Fibroblast of skin of left quadriceps (primary cell): ENCODE measurements around the gene COL4A3.
A peak's percentile ranks its signal among the peaks of the same experiment; 100 is the strongest.

ENCODE experiments used
- DNase-seq, 2 experiments: peaks; one replicate each; pipeline ENCODE4 v3.0.0-alpha.2; 2013; ENCODE audit warnings: low read depth in 2 of 2

COL4A3 gene

DNA sequence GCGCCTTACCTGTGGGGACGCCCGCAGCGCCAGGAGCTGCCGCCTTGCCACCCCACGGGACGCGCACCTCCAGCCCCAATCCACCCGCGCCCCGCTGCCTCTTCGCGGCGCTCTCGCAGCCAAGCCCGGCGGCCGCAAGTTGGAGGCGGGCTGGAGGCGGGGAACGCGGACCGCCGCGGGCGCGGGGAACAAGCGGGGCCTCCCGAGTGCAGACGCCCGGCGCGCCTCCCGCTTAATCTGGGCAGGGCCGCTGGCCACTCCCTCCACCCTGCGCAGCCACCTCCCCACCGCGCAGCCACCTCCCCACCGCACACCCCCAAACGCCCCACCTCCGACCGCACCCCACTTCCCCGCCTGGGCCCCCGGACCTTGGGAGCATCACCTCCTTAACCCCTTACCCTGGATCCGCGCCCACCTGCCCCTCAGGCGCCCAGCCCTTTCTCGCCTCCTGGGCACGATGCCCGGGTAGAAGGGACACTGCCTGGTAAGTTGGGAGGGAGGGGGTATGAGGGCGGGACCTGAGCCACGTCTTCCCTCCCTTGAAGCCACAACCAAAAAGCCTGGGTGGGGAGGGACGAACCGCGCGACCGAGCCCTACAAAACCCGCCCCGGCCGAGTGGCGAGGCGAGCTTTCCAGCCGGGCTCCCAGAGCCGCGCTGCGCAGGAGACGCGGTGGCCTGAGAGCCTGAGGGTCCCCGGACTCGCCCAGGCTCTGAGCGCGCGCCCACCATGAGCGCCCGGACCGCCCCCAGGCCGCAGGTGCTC is at the start of gene COL4A3, which contains the start of gene COL4A4:
COL4A3 (plus strand) TSS at position 627 of the 765 bp plus-strand sequence; CDS start at position 730, 103 bp downstream.
COL4A4 (minus strand) TSS at position 208 of the 765 bp plus-strand sequence. CDS start 16,722 bp downstream, outside the sequence.
- DNase-seq: no peak

- DNase-seq: peak; percentile 60 to 64
These were observed 48.7 kb upstream of the COL4A3 start for GRCh38 chr2:227115761-227116160.

DNA sequence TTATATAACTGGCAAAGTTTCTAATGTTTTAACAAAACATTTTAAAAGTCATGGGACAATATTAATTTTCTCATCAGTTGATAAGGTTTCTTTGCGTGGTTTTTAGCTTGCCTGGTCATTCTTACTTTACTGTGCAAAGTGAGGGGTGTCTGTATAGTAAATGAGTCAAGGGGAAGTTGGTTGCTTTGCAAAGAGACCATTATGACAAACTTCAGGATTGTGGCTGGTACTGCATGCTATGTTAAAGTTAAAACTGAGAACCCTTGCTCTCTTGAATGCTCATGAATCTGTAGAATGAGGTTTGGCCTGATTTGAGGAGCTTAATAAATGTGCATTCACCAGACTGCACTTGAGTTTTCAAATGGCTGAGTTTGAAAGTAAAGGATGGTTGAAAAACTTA is 47.4 kb upstream of the COL4A3 start:
- no peak for DNase-seq

DNA sequence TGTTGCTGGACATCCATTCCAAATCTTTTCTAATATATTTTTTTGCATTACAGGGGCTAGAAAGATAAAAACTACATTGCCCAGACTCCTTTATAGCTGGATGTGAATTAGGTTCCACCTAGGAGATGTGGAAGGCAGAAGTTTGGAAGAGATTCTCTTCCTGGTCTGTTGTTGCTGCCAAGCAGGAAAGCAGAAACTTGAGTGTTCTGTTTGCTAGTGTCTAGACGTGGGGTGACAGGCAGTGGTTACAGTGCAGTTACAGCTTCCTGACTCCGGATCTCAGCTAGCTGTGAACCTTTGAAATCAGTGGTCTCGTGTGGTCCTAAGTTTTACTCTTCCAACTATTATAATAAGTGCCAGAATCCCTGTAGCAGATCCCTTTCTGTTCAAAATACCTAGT is 46.6 kb upstream of the COL4A3 start:
- DNase-seq: no peak

GRCh38 chr2:227118353-227118752 is 46.1 kb upstream of the COL4A3 start:
- DNase-seq: no peak

DNA sequence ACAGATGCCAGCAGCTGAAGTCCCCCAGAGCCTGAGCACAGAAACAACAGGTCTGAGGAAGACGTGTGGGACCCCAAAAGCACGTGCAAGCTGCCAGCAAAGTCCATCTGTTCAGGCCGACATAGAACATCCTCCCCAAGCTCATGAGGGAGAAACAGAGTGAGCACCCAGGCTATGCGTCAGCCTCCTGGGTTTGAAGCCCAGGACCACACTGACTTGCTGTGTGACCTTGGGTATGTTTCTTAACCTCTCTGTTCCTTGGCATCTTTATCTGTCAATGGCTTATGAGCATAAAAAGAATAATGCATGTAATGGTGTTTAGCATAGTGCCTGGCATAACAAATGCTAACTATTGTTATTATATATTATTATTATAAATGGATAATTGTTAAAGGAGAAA is 40.7 kb upstream of the COL4A3 start:
- DNase-seq: no peak

DNA sequence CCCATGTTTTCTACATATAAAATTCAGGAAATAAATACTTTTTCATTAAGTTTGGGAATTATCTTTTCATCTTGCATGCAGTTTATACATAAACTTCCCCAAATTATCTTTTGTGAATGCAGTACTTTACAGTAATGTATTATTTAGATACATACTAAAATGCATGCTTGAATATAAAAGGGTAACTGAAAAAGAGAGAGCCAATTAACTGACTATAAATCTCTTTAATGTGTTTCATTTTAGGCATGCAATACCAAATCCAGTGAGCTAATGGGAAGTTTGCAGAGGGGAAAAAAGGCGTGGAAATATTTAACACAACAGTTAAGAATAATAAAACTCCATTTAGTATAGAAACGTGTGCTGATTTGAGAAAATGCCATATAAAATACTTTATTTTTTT is 39.6 kb upstream of the COL4A3 start:
- DNase-seq: no peak

GRCh38 chr2:227125506-227125905 is 38.9 kb upstream of the COL4A3 start:
- DNase-seq: no peak

DNA sequence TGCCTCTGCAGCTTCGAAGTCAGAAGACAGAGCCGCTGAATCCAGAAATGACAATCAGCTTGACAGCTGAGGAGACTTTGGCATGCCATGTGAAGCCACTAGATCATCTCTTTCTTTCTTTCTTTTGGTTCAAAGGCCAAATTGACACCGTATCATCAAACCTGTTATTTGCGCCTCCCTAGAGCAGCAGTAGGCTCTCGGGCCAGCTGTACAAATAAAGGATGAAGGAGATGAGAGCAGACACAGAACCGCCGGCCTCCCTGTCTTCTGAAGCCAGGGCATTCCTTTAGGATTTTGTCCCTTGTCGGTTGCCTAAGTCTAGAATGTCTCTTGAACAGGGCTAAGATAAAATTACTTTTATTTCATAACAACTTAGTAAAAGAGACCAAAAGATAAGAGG is 37.2 kb upstream of the COL4A3 start:
- DNase-seq: no peak

GRCh38 chr2:227130636-227131035 is 33.8 kb upstream of the COL4A3 start:
- no peak for DNase-seq

DNA sequence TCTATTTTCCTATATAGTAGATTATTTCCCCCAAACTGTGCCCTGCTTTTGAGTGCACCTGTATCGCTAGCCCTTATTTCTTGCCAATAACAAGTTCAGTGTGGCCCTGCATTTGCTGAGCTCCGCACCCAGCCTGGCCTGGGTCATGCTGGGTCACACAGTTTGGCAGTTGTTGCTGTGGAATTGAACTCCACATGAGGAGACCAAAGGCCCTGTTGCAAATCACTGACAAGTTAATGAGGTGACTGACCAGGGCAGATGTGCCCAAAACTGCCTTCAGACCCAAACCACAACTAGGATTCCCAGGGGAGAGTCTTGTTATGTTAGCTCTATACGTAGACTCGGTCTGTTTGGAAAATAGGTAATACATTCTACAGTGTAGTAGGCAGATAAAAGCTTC is 31.4 kb upstream of the COL4A3 start:
- DNase-seq: no peak

DNA sequence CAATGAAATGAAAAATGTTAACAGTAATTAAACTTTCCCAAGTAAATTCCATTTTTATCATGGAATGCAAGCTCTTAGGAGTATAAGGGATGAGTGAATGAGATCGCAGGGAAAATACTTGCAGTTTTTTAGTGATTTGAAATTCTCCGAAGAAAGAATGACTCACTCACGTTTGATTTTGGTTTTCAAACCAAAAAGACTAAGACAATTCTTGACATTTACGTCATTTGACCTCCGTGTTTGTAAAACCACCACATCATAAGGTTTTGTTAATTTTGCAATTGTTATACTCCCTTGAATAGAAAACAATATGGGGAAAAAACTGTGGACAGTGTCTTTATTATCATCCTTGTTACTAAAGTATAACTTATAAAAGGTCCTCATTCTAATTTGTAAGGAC is 29.8 kb upstream of the COL4A3 start:
- DNase-seq: no peak

GRCh38 chr2:227141301-227141700 is 23.1 kb upstream of the COL4A3 start:
- DNase-seq: no peak

- no peak for DNase-seq
These were observed 20.5 kb upstream of the COL4A3 start for GRCh38 chr2:227143895-227144294.

DNA sequence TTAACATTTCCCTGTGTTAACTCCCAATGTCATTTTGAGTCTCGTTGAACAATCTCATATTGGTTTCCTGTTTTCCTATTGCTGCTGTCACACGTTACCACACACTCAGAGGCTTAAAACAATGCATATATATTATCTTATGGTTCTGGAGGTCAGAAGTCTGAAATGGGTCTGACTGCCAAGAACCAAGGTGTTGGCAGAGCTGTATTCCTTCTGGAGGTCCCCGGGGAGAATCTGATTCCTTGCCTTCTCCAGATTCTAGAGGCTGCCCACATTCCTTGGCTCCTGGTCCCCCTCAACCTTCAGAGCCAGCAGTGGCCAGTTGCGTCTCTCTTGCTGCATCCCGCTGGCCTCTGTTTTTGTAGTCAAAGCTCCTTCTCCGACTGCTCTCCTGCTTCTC is 18.0 kb upstream of the COL4A3 start:
- no peak for DNase-seq

- peak; percentile 46 to 49 for DNase-seq
These were observed 17.4 kb upstream of the COL4A3 start for GRCh38 chr2:227147023-227147422.

- DNase-seq: no peak
These were observed 16.3 kb upstream of the COL4A3 start for GRCh38 chr2:227148106-227148505.

DNA sequence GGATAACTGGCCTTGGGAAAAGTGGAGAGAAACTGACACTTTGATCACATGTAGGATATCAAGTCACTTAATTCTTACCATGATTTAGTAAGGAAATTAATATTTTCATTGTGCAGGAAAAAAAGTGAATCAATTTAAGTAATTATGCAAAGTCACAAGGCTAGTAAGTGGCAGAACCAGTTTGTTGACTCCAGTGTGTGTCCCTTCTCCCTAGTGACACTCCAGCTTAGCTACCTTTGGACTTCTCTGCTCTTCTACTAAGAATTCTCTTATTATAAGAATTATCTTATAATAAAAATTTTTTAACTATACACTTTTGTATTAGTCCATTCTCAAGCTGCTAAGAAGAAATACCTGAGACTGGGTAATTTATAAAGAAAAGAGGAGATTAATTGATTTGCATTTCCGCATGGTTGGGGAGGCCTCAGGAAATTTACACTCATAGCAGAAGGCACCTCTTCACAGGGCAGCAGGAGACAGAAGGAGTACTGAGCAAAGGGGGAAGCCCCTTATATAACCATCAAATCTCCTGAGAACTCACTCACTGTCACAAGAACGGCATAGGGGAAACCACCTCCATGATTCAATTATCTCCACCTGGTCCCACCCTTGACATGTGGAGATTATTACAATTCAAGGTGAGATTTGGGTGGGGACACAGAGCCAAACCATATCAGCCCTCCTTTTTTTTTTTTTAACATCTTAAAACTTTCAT is 14.0 kb upstream of the COL4A3 start:
- DNase-seq: no peak

- no peak for DNase-seq
These were observed 12.2 kb upstream of the COL4A3 start for GRCh38 chr2:227152093-227152766.

GRCh38 chr2:227153307-227153706 is 11.1 kb upstream of the COL4A3 start:
- no peak for DNase-seq

DNA sequence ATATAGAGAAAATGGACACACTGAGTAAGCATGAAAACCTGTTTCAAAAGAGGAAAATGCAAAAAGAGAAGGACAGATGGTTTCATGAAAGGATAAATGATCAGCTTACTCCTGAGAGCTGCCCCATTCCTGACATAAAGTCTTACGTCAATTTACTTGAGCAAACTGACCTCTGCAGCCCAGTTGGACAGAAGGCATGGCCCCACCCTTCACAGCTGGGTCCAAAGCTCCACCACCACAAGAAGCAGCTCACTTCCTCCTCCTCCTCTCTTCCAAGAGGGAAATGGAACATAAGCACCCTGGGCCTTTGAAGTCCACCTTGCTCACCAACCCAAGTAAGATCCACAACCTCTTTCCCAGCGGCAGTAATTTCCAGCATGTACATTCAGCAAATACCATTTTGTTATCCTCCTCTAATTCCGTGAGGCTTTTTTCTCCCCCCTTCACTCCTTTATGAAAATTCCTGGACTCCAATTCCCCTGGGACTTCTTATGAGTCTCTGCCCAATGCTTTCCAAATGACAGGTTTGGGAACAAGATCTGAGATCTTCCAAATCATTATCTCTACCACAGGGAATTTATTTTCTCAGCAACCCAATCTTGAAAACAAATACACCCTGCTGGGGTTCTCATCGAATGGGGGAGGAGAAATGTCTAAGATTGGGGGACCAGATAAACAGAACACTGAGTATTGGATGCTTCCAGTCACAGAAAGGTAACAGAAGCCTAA is 10.5 kb upstream of the COL4A3 start:
- no peak for DNase-seq
